Measurements from ENCODE around the gene SLC38A2. TPM values are rescaled to one million over a fixed set of nuclear protein-coding genes. Genes with fewer than 3 reads are reported as not detected.

The SLC38A2 gene
- total RNA-seq, 1 donor from 2014 or later, result 161 TPM

DNA sequence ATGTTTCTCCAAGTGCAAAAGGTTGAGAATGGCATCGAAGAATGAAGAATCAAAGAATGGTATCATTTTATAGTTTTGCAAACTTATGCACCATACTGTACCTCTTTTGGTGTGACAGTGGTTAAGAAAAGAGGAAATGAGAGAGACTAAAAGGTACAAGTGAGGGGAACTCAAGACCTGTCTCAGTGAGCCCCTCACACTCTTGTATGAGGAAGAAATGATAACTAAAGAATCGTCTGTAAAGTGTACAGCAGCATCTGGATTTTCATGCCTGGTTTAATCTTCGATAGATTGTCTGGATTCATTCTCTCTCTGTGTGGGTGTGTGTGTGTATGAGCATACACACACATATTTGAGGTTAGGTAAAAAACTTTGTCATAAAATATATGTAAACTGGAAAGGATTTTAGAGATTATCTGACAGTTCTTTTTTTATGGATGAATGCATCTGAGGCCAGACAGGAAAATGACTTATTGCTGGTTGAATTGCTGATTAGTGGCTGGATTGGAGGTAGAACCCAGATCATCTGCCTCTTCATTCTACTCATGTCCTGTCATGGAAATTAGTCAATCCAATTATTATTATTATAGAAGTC lies 16.0 kb upstream of the SLC38A2 start:
- Mint-ChIP-seq H3K27me3 (ENCODE audit: insufficient read depth) (no peaks in the 10 kb centered on the region), H3K36me3 (ENCODE audit: low read depth) (peaks cover 20% of the 10 kb centered on the region), H3K4me1 (ENCODE audit: low read depth) (peaks cover 83% of the 10 kb centered on the region), H3K27ac (peak overlapping the region; percentile 70), H3K9me3 (no peaks in the 10 kb centered on the region), H3K4me3 (peak overlapping the region; percentile 29)
- intact Hi-C loops (cut with micrococcal nuclease), result loop anchor here (10.0 kb wide), 2 partner anchors 406 to 1006 kb away; no protein-coding TSS in a partner anchor
- no peak for DNase-seq (ENCODE audit: low spot score)

DNA sequence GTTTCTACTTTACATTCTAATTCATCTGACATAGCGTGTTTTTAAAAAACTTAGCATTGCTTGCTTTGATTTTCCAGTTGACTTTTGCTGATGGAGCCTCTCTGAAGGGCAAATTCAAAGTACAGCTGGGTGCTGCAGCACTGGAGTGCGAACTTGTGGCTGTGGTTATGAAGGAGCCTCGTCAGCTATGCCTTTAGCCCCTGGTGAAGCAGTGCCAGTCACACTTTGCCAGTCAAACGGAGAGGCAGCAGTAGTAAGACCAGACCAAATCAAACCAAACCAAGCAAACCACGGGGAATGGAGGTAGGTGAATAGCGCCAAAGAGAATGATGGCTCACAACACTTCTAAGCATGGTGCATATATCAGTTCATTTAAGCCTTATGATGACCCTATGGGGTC lies 15.1 kb upstream of the SLC38A2 start:
- Mint-ChIP-seq H3K27me3 (ENCODE audit: insufficient read depth) (no peaks in the 10 kb centered on the region), H3K4me1 (ENCODE audit: low read depth) (peaks cover 79% of the 10 kb centered on the region), H3K27ac (peak overlapping the region; percentile 9), H3K36me3 (ENCODE audit: low read depth) (peaks cover 20% of the 10 kb centered on the region), H3K9me3 (no peaks in the 10 kb centered on the region), H3K4me3 (peak overlapping the region; percentile 39)
- DNase-seq (ENCODE audit: low spot score), result no peak
- intact Hi-C loops (cut with micrococcal nuclease), result loop anchor here (10.0 kb wide), 2 partner anchors 407 to 1007 kb away; no protein-coding TSS in a partner anchor

DNA sequence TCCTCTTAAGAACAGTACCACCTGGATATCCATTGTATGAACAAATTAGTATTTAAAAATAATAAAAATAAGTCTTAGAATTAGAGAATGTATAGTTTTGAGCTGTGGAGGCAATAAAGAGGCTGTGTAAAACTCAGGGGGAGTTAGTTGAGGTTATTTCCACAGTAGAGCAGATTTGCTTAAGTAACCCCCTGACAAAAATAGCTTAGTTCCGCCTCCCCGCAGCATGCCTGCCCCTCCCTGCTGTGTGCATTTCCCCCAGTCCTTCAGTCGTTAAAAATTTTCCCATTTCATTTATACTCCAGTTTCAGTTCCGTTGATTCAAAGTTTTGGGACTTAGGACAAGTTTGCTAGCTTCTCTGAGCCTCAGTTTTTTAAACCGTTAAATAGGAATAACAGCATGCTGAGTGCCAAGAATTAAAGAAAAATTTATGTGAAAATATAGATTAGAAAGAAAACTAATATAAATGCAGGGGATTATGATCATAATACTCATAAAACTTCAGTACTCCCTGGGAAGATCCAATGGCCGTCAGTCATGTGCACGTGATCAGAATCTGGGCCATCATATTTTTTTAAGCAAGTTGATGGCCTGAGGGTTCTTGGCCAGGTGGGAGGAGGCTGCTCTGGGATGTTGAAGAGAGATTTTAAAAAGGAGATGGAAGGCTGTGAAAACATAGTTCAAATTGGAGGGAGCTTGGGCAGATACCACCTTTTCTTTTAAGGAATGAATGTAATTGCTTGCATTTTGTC lies 14.5 kb upstream of the SLC38A2 start:
- peaks cover 16% of the 10 kb centered on the region for H3K36me3 Mint-ChIP-seq (ENCODE audit: low read depth)
- H3K9me3 Mint-ChIP-seq, result no peaks in the 10 kb centered on the region
- no peak for DNase-seq (ENCODE audit: low spot score)
- H3K27me3 Mint-ChIP-seq (ENCODE audit: insufficient read depth), result no peaks in the 10 kb centered on the region
- H3K4me1 Mint-ChIP-seq (ENCODE audit: low read depth), result peaks cover 80% of the 10 kb centered on the region
- peak overlapping the region; percentile 10 for H3K27ac Mint-ChIP-seq
- H3K4me3 Mint-ChIP-seq, result peak overlapping the region; percentile 39
- intact Hi-C loops (cut with micrococcal nuclease), result loop anchor here (10.0 kb wide), 2 partner anchors 408 to 1008 kb away; no protein-coding TSS in a partner anchor

DNA sequence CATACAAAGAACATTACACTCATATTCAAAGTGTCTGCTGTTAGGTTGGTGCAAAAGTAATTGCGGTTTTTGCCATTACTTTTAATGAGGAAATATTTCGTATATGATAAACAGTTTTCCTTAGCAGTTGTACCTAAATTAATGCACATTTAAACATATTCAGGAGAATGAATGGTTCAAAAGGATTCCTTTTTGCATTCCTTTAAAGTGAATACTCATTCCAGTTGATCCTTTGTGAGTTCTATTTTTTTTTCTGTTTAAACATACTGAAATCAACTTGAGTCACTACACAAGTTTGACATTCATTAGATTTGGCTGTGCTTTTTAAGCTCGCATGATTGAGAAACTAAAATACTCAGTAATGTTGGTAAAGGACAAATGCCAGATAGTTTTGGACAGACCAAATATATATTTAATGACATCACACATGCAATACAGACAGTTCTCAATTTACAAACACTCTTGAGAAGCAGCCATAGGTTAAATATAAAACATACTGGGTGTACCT lies 13.8 kb upstream of the SLC38A2 start:
- intact Hi-C loops (cut with micrococcal nuclease), result loop anchor here (10.0 kb wide), 2 partner anchors 408 to 1008 kb away; no protein-coding TSS in a partner anchor

DNA sequence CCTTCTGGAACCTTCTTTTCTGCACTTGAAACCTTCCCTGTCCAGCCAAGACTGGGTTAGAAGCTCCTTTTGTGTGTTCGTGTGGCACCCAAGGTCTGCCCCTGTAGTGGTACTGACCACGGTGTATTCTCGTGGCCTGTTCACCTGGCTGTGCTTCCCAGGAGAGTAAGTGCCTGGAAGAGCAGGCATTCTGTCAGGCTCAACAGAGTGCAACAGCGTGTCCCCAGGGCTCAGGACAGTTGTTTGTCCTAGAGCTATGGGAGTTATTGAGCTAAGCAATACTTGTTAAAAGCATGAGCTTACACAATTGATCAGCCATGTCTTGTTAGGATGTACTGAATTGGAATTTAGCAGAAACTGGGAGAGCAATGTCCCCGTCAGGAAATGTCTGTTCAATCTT lies 12.9 kb upstream of the SLC38A2 start:
- H3K4me3 Mint-ChIP-seq, result peak overlapping the region; percentile 19
- H3K9me3 Mint-ChIP-seq, result no peaks in the 10 kb centered on the region
- H3K4me1 Mint-ChIP-seq (ENCODE audit: low read depth), result peaks cover 69% of the 10 kb centered on the region
- no peak overlapping the region for H3K27ac Mint-ChIP-seq
- peaks cover 8% of the 10 kb centered on the region for H3K36me3 Mint-ChIP-seq (ENCODE audit: low read depth)
- H3K27me3 Mint-ChIP-seq (ENCODE audit: insufficient read depth), result no peaks in the 10 kb centered on the region
- intact Hi-C loops (cut with micrococcal nuclease), result loop anchor here (2.0 to 10.0 kb wide), 3 partner anchors 19 to 1009 kb away; no protein-coding TSS in a partner anchor
- DNase-seq (ENCODE audit: low spot score), result no peak

More for the DNA sequence above, 13.8 kb upstream of the SLC38A2 start:
- peaks cover 79% of the 10 kb centered on the region for H3K4me1 Mint-ChIP-seq (ENCODE audit: low read depth)
- no peaks in the 10 kb centered on the region for H3K9me3 Mint-ChIP-seq
- H3K4me3 Mint-ChIP-seq, result no peak overlapping the region
- H3K27me3 Mint-ChIP-seq (ENCODE audit: insufficient read depth), result no peaks in the 10 kb centered on the region
- no peak for DNase-seq (ENCODE audit: low spot score)
- peaks cover 15% of the 10 kb centered on the region for H3K36me3 Mint-ChIP-seq (ENCODE audit: low read depth)
- no peak overlapping the region for H3K27ac Mint-ChIP-seq

DNA sequence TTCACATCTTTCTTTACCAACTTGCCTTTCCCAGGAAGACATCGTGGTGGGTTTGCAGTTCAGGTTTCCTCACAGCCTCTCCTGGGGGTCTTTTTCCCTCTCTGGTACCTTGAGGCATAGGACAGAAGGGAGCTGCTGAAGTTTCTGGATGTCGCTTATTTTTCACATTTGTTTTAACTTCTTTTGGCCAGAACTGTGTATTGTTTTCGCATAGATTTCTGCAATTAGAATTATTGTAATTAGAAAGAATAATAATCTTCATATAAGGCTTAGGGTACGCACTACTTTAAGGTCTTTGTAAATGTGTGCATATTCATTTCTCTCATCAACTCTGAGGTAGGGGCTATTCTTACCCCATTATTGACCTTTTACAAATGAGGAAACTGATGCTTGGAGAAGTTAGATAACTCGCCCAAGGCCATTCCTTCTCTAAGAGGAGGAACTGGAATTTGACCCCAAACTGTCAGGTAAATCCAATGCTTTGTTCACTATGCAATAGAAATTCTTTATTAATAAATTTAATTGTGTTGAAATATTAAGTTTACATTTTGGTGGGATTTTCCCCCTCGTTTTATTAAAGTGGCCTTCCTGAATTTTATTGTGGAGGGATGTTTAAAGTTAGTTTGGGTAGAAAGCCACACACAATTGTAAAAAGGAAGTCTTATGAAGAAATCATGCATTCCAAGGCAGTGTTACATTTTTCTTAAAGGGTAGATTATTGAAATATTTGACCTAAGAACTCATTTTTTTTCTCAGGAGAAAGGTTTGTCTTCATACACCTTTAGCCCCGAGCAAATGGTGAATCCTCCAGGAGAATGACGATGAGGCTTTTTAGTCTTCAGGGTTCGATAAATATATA lies 12.1 kb upstream of the SLC38A2 start:
- Mint-ChIP-seq H3K4me1 (ENCODE audit: low read depth) (peaks cover 61% of the 10 kb centered on the region), H3K36me3 (ENCODE audit: low read depth) (peaks cover 10% of the 10 kb centered on the region), H3K4me3 (peak overlapping the region; percentile 84), H3K27me3 (ENCODE audit: insufficient read depth) (no peaks in the 10 kb centered on the region), H3K27ac (peak overlapping the region; percentile 92), H3K9me3 (no peaks in the 10 kb centered on the region)
- no peak for DNase-seq (ENCODE audit: low spot score)
- intact Hi-C loops (cut with micrococcal nuclease), result loop anchor here (1.0 to 10.0 kb wide), 6 partner anchors 20 to 1010 kb away; no protein-coding TSS in a partner anchor

DNA sequence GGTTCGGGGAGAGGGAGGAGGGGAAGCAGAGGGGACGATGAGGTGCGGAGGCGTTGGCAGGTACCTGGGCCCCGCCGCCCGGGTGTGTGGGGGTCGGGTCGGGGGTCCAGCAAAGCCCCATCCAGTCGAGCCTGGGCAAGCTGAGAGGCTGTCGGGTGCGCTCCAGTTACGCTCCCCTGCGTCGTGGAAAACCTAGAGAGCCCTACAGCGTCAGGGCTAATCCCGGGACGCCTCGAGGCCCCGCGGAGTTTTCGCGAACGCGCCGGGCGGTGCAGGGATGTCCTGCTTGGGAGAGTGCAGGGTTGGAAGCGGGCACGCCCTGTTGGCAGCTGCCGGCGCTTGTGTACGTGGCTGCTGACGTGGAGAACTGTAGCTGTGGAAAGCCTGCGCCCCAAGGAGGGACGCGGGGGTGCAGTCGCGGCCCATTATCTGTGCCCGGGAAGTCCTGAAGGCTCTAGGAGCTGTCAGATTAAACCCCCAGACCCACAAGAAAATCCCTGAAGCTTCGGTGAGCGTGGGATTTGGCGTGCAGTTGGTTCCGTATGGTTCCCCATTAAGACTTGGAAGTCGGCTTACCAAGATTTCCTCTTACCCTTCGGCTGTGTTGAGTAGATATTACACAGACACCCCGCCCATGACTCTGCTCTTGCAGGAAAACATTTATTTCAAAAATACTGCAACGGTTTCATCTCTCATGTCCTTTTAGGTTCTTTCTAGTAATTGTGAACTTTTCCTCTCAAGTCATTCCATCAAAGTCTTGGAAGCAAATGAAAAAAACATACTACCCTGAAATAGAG lies 11.3 kb upstream of the SLC38A2 start:
- Mint-ChIP-seq H3K36me3 (ENCODE audit: low read depth) (peaks cover 4% of the 10 kb centered on the region), H3K9me3 (no peaks in the 10 kb centered on the region), H3K27ac (peak overlapping the region; percentile 92)

DNA sequence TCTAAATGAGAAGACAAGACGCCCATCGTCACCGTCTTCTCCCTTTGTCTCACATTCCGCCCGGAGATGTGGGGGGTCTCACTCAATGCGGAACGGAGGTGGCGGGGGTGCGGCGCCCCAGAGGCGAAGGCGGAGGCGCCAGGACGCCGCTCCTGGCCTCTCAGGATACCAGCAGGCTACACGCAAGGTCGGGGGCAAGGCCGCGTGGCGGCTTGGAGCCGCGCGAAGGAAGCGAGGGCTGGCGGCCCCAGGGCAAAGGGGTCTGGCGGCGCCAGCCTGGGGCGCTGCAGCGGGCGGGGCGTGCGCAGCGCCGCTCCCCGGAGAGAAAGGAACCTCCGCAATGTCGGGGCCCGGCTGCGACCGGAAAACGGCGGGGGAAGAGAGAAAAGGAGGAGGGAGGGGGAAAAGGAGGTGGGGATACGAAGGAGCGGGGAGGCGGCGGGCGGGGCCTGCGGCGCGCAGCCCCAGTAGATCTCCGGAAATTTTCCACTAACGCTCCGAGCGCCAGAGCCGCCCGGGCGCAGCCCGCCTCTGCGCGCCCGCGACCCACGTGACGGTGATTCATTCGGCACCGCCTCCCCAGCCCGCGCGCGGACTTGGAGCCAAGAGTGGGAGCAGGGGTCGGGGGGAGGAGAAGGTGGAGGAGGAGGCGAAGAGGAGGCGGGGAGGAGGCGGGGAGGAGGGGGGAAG lies 10.5 kb upstream of the SLC38A2 start:
- H3K27me3 Mint-ChIP-seq (ENCODE audit: insufficient read depth), result no peaks in the 10 kb centered on the region
- peak; percentile 95 for DNase-seq (ENCODE audit: low spot score)
- peaks cover 54% of the 10 kb centered on the region for H3K4me1 Mint-ChIP-seq (ENCODE audit: low read depth)
- H3K4me3 Mint-ChIP-seq, result peak overlapping the region; percentile 84
- H3K27ac Mint-ChIP-seq, result peak overlapping the region; percentile 92
- H3K9me3 Mint-ChIP-seq, result no peaks in the 10 kb centered on the region
- intact Hi-C loops (cut with micrococcal nuclease), result loop anchor here (1.0 to 10.0 kb wide), 9 partner anchors 11 to 1012 kb away; partner anchors contain the start of gene SLC38A2
- H3K36me3 Mint-ChIP-seq (ENCODE audit: low read depth), result peaks cover 4% of the 10 kb centered on the region

More for the DNA sequence above, 11.3 kb upstream of the SLC38A2 start:
- peak; percentile 73 for DNase-seq (ENCODE audit: low spot score)
- intact Hi-C loops (cut with micrococcal nuclease), result loop anchor here (1.0 to 10.0 kb wide), 11 partner anchors 12 to 1011 kb away; partner anchors contain the start of gene SLC38A2
- peaks cover 54% of the 10 kb centered on the region for H3K4me1 Mint-ChIP-seq (ENCODE audit: low read depth)
- H3K4me3 Mint-ChIP-seq, result peak overlapping the region; percentile 84
- H3K27me3 Mint-ChIP-seq (ENCODE audit: insufficient read depth), result no peaks in the 10 kb centered on the region

DNA sequence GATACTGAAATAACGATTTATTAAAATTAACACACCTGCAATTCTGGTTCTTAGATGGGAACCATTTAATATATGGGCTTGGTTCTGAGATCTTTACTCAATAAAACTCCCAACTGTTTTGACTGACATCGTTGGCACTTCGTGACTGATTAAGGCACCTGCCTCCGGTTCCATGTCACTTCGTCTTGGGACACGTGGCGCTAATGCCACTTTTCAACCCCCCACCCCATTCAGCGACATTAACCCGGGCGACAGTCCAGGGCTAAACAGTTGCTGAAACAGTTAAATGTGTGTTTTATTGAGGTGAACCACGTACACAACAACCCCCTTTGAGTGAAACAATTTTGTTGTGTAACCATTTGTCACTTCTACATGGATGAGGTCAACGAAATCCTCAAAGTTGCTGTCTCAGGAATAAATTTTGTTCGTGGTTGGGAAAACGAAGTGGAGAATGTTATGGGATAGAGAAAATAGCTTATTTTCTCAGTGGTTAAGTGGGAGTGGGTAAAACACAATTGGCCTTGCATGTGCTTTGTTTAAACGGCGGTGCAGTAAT lies 9.9 kb upstream of the SLC38A2 start:
- H3K27ac Mint-ChIP-seq, result peak overlapping the region; percentile 92
- no peaks in the 10 kb centered on the region for H3K27me3 Mint-ChIP-seq (ENCODE audit: insufficient read depth)
- DNase-seq (ENCODE audit: low spot score), result no peak
- H3K4me3 Mint-ChIP-seq, result peak overlapping the region; percentile 84
- peaks cover 54% of the 10 kb centered on the region for H3K4me1 Mint-ChIP-seq (ENCODE audit: low read depth)
- H3K9me3 Mint-ChIP-seq, result no peaks in the 10 kb centered on the region
- H3K36me3 Mint-ChIP-seq (ENCODE audit: low read depth), result peaks cover 4% of the 10 kb centered on the region
- intact Hi-C loops (cut with micrococcal nuclease), result loop anchor here (5.0 to 10.0 kb wide), 4 partner anchors 225 to 1012 kb away; no protein-coding TSS in a partner anchor

DNA sequence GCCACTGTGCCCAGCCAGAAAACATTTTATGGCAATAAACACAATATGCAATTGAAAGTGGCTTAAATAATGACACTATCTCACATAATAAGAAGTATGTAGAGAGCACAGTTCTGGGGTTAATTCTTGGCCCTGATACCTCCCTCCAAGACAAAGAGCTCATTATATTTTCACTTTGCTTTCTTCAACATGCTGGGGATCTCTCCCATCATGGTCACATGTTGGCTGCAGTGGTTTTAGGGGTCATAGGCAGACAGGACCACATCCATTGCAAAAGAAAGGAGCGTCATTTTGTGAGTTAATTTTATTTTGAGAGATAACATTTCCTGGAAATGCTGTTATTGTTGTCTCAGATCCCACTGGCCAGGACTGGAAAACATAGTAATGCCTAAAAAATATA lies 8.3 kb upstream of the SLC38A2 start:
- intact Hi-C loops (cut with micrococcal nuclease), result loop anchor here (5.0 to 10.0 kb wide), 4 partner anchors 226 to 1014 kb away; no protein-coding TSS in a partner anchor
- peaks cover 4% of the 10 kb centered on the region for H3K36me3 Mint-ChIP-seq (ENCODE audit: low read depth)
- H3K4me3 Mint-ChIP-seq, result no peak overlapping the region

More for the DNA sequence above, 8.3 kb upstream of the SLC38A2 start:
- Mint-ChIP-seq H3K27me3 (ENCODE audit: insufficient read depth) (no peaks in the 10 kb centered on the region), H3K4me1 (ENCODE audit: low read depth) (peaks cover 45% of the 10 kb centered on the region), H3K27ac (no peak overlapping the region), H3K9me3 (no peaks in the 10 kb centered on the region)
- DNase-seq (ENCODE audit: low spot score), result no peak

Measured in activated T-helper 1 cell treated with anti-CD3 and anti-CD28 coated beads, Interleukin-12 subunit alpha, Interleukin-12 subunit beta, Interleukin-2, Interleukin-4 antibody, amounts not matched to agents 30 ng/mL and 10 ng/mL and 1 ng/mL, durations not matched to agents 14 hours and 24 hours and 36 hours (primary cell).